HG03354 (cell line): ENCODE data around the gene LPO.

Source experiments
- ATAC-seq: cut with Tn5 transposase; IDR thresholded peaks from one replicate; pipeline ENCODE4 v1.9.1; 2021; ENCODE audit warnings: mild to moderate bottlenecking; ENCODE audit not compliant: unreplicated experiment, poor library complexity, severe bottlenecking

LPO gene

DNA sequence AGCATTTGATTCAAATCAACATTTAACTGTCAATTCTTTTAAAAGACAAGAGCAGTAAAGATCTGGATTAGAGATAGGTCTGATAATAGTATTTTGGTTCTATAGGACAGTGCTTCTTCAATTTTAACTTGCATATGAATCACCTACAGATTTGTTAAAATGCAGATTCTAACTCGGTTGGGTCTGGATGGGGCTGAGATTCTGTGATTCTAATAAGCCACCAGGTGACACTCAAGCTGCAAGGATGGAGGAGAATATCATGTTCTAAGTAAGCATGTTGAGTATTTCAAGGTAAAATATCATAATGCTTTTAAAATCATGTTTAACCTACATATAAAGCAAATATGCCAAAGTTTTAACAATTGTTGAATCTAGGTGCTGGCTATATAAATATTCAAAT, 74.4 kb downstream of the LPO start:
- no peak for ATAC-seq

DNA sequence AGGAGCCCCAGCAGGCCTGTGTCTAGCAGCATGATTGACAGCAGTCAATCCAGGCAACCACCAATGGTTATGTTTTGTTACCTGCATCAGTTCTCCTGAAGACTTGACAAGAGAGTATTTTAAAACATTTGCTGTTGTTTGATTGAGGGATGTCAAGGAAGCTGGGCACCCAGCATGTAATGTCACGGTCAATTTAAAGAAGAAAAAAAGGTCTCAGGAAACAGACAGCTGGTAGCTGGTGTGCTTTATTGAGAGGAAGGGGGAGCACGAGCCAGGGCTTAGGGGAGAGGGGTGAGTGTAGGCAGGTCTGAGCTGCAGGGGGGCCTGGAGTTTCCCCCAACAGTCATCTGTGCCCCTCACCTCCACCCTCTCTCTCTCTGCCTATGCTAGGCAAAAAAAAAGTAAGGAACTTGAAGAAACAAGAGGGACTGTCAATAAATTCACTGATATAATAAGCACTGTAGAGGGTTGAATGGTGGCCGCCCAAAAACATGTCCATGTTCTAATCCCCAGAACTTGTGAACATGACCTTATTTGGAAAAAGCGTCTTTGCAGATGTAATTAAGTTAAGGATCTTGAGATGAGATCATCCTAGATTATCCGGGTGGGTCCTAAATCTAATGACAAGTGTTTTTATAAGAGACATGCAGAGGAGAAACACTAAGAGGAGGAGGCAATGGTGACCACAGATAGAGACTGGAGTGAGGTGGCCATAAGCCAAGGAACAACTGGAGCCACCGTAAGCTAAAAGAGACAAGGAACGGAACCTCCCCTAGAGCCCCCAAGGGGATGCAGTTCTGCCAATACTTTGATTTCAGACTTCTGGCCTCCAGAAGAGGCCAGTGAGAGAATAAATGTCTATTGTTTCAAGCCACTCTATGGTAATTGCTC, 75.7 kb downstream of the LPO start:
- no peak for ATAC-seq

DNA sequence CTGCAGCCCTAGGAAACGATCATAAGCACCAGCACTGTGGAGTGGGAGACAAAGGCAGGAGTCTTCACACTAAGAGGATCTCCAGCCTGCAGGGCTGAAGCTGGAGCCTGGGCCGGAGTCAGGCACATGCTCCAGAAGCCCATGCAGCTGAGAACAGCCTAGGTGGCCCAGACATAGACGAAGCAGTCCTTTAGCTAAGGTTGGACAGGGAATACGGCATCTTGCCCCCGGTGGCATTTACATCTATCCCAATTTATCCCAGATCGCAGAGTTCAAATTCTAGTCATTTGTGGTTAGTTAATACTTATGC, 76.3 kb downstream of the LPO start:
- ATAC-seq: no peak

DNA sequence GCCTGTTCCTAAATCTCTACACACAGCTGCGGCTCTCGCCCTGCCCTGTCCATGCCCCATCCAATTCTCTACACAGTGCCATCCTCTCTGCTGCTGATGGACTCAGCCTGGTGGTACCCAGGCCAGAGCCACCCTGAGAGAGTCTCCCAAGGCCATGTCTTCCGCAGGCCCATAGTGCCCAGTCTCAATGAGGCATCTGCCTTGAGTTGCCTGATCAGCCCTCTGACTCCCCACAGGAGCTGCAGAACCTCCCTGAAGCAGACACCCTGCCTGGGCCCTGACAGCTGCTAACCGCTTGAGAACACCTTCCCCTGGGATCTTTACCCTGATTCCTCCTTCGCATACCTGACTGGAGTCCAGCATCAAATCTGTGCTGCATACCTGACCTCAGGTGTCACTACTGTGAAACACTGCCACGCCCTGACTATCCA, 76.9 kb downstream of the LPO start:
- no peak for ATAC-seq

DNA sequence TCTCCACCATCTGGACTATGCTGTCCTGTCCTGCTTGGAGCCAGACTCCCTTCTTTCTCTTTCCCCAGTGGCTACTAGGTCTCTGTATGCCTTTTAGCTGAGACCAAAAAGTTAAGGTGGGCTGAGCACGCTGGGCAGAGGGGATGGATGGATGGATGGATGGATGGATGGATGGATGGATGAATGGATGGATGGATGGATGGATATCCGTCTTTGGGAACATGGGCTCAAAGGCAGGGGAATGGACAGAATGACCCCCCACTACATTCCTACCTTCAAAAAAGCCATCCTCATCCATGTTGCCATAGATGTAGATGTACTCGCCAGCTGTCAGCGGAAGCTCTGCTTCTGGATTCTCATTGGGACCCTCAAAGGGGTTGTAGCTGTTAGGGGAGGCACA, 77.4 kb downstream of the LPO start:
- no peak for ATAC-seq

DNA sequence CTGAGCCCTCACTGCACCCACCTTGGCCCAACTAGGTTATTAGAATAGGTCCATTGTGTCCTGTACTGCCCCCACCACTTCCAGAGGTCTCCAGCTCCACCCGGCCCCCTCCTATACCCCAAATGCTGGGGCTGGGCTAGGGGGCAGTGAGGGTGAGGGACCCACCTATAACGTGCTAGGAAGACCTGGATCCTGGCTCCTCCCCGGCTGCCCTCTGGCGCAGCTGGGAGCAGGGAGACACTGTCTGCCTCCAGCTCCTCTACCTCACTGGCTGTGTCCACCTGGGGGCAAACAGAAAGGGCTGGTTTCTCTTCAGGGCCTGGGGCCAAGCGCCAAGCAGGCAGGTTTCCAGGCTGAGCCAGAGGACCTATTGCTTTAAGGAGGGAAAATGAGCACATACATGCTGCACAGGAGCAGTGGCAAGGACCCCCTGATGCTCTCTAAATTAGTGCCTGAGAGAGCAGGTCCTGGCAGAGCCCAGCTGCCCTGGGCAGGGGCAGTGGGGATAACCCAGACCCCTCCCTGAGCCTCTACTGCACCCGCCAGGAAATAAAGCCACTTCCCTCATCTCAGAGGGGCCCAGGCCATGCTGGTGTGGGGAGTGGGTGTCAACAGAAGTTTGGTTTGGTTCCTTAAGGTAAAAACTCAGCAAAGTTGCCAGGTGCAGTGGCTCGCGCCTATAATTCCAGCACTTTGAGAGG, 78.0 kb downstream of the LPO start:
- ATAC-seq: no peak

DNA sequence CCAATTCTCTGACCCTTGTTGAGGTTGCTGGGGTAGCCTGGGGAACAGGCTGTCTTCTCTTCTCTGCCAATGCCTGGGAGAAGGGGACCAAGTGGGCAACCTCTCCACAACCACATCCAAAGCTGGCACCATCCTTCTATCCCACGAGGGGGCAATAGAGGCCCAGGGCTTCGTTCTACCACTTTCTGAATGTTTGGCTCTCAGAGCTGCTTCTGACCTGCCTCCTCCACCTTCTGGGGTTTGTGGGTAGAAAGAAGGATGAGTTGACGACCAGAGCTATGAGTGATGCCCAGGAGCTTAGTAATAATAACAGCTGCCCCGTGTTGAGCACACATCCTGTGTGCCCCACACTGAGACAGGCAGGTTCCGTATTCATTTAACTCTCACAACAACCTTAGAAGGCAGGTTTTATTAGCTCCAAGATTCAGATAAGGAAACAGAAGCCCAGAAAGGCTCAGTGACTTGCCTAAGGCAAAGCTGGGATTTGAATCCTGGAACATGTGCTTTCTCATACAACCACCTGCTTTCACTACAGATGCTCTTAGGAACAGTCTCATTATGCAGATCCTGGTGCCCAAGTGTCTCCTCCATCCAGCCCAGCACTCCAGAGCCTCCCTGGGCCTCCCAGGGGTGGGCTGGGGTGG, 79.2 kb downstream of the LPO start:
- no peak for ATAC-seq

- ATAC-seq: no peak
These were observed 79.7 kb downstream of the LPO start for GRCh38 chr17:58318065-58318481.
